Mesangial cell (primary cell): ENCODE results near the gene TMEM63C. TPM values are rescaled to one million over a fixed set of nuclear protein-coding genes. Genes with fewer than 3 reads are reported as not detected.

Experiments
- total RNA-seq: library from RNA; depleted of rRNA; stranded (reverse); fragments of >200 nt; gene quantifications from 2 replicates; pipeline ENCODE4 v1.2.3, GENCODE V29; 2015

The TMEM63C gene
- 1.8 TPM in 1 of 2 replicates, not detected in the other for total RNA-seq

GRCh38 chr14:77181603-77182437 is at the start of gene TMEM63C:
TSS of gene TMEM63C (plus strand) at chr14:77181798. CDS start at chr14:77218814, 37,016 bp downstream.

GRCh38 chr14:77141214-77142004 is 40.2 kb upstream of the TMEM63C start, which contains the start of gene ZDHHC22:
TSS of gene ZDHHC22 (minus strand) at chr14:77141791. CDS start at chr14:77139738, 2,053 bp downstream.

GRCh38 chr14:77271113-77271710 is 89.6 kb downstream of the TMEM63C start, which contains the start of gene NGB:
TSS of gene NGB (minus strand) at chr14:77271206. CDS start at chr14:77270937, 269 bp downstream.

Other genes with a start within 250 kb of the TMEM63C start
- 61.4 and 95.6 TPM in 2 replicates for gene IRF2BPL, start 153.1 kb upstream of the TMEM63C start, total RNA-seq
- gene CIPC, start 83.5 kb upstream of the TMEM63C start, total RNA-seq, result 8.5 and 10.9 TPM in 2 replicates
- not detected in 2 replicates for gene ZDHHC22, start 40.0 kb upstream of the TMEM63C start, total RNA-seq
- gene NGB, start 89.4 kb downstream of the TMEM63C start, total RNA-seq, result not detected in 2 replicates
- gene POMT2, start 139.1 kb downstream of the TMEM63C start, total RNA-seq, result 13.7 and 15.3 TPM in 2 replicates
- 28.2 and 46.3 TPM in 2 replicates for gene GSTZ1, start 139.2 kb downstream of the TMEM63C start, total RNA-seq
- gene TMED8, start 195.3 kb downstream of the TMEM63C start, total RNA-seq, result 7.1 and 8.8 TPM in 2 replicates
- 0.51 and 2.0 TPM in 2 replicates for gene SAMD15, start 195.6 kb downstream of the TMEM63C start, total RNA-seq
- gene NOXRED1, start 241.7 kb downstream of the TMEM63C start, total RNA-seq, result 0.25 TPM in 1 of 2 replicates, not detected in the other